Hepatocyte (in vitro differentiated cells): Measurements from ENCODE around the gene C13orf42.

Source experiments
- EZH2 ChIP-seq: fragments of 200-600 bp; sonication (generic); IDR thresholded peaks from 2 replicates; pipeline ENCODE4 v1.6.1; 2016; ENCODE audit warnings: antibody characterized with exemption, mild to moderate bottlenecking, borderline replicate concordance
- TF ChIP-seq, protein P1 (sequence below): fragments of 200-600 bp; sonication (generic); IDR thresholded peaks from 2 replicates; pipeline ENCODE4 v1.5.1; 2016; ENCODE audit warnings: antibody characterized with exemption, mild to moderate bottlenecking; ENCODE audit not compliant: poor library complexity

DNA sequence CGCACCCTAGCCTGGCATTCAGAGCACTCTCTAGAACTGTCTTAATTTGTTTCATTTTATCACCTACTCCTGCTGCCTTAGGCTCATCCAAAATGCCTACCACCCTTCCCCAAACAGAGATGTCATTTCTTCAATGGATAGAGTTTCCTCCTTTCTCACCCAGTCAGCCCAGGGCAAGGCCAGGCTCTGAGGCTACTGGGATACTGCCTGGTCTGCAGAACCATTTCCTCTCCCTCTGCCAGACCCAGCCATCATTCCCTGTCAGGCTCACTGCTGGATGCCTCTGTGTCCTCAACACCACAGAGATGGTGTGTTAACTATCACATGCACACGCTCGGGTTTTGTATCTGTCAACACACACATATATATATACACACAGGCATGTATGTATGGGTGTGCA, 47.2 kb downstream of the C13orf42 start:
- TF ChIP-seq, protein P1, sequence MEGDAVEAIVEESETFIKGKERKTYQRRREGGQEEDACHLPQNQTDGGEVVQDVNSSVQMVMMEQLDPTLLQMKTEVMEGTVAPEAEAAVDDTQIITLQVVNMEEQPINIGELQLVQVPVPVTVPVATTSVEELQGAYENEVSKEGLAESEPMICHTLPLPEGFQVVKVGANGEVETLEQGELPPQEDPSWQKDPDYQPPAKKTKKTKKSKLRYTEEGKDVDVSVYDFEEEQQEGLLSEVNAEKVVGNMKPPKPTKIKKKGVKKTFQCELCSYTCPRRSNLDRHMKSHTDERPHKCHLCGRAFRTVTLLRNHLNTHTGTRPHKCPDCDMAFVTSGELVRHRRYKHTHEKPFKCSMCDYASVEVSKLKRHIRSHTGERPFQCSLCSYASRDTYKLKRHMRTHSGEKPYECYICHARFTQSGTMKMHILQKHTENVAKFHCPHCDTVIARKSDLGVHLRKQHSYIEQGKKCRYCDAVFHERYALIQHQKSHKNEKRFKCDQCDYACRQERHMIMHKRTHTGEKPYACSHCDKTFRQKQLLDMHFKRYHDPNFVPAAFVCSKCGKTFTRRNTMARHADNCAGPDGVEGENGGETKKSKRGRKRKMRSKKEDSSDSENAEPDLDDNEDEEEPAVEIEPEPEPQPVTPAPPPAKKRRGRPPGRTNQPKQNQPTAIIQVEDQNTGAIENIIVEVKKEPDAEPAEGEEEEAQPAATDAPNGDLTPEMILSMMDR, result no peak
- no peak for TF ChIP-seq EZH2
